HG03342 (cell line): ENCODE data around the gene TMC8.
"Not testable (repeated sequence)": the region's sequence is repeated elsewhere in the genome, so short reads cannot be mapped to it uniquely, and the experiment has no call there.

ENCODE experiments used
- ATAC-seq: cut with Tn5 transposase; IDR thresholded peaks from one replicate; pipeline ENCODE4 v1.9.1; 2021; ENCODE audit warnings: mild to moderate bottlenecking, moderate library complexity; ENCODE audit not compliant: unreplicated experiment

Gene TMC8, protein sequence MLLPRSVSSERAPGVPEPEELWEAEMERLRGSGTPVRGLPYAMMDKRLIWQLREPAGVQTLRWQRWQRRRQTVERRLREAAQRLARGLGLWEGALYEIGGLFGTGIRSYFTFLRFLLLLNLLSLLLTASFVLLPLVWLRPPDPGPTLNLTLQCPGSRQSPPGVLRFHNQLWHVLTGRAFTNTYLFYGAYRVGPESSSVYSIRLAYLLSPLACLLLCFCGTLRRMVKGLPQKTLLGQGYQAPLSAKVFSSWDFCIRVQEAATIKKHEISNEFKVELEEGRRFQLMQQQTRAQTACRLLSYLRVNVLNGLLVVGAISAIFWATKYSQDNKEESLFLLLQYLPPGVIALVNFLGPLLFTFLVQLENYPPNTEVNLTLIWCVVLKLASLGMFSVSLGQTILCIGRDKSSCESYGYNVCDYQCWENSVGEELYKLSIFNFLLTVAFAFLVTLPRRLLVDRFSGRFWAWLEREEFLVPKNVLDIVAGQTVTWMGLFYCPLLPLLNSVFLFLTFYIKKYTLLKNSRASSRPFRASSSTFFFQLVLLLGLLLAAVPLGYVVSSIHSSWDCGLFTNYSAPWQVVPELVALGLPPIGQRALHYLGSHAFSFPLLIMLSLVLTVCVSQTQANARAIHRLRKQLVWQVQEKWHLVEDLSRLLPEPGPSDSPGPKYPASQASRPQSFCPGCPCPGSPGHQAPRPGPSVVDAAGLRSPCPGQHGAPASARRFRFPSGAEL

DNA sequence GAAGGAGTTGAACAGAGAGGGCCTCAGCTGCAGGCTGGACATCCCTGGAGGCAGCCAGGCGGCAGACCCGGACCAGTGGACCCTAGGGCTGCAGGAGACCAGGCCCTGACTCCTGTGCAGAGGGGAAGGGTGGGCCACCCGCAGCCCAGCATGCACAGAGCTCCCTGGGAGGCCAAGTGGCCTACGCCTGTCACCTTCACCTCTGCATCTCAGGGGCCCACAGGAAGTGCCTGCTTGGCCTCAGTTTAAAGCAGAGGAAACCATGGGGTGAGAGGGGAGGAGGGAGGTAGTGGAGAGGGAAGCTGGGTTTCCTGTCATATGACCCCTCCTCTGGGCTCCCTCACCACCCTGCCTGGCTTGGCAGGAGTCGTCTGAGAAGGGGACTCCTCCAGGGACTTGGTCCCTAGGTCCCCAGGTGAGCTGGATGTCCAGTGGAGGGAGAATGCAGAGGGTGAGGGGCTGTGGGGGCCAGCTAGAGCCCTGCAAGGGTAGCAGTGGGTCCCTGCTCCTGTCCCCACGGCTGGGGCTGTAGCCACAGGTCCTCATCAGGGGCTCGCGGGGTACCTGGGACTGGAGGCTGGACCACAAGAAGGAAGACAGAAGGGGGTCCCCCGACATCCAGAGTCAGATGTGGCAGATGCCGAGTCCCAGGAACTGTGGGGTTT is at the start of gene TMC8:
TSS of gene TMC8 (plus strand) at position 335 of the 665 bp plus-strand sequence. CDS start 818 bp downstream, outside the sequence.
- ATAC-seq = no peak

DNA sequence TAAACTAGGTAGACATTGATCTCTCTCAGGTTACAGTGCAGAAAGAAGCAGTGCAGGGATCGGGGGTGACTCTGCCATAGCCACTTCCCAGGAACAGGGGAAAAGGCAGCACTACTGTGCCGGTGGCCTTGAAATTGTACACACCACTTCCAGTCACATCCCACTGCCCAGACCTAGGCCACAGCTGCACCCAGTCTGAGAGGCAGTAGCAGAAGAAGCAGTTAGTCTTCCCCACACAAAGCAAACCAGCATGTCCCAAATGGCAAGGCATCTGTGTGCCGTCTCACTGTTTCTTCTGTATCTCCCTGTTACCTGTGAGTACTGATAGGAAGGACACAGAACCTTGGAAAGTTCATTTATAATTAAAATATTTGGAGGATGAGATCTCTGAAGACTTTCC is 49.0 kb upstream of the TMC8 start:
- ATAC-seq = no peak

DNA sequence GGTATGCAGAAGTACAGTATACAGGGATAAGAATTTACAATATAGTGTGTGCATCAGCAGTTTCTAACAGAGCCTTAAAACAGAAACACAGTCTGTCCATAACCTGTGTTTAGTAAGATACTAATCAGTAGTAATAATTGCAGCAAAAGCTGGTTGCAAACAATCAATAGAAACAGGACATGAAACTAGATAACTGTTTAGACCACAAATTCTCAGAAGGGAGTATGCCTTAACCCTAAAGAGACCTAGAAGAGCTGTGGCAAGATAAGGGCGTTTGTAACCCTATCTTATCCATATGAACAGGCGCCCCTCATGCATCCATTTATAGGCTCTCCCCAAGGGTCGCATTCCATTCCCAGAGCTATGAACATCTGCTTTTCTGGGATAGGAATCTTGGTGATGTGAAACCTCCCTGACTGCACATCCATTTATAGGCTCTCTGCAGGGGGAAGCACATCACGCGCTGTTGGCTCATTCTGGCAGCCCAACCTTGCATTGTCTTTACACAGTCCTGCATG is 48.2 kb upstream of the TMC8 start:
- not testable (repeated sequence) for ATAC-seq

DNA sequence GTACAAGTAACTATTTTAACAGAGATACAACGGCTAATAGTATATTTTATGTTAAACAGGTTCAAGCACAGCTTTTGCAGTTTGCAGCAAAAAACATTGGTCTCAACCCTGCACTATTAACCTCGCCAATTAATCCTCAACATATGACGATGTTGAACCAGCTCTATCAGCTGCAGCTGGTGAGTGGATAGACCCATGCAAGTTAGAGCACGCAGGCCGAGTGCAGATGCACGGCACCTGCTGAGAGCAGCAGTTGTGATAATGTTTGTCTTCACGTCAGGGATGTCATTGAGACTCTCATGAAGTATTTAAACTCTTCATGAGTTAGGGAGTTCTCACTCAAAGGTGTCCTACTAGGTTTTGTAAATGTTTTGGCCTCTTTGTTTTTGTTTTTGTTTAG is 47.6 kb upstream of the TMC8 start:
- no peak for ATAC-seq

DNA sequence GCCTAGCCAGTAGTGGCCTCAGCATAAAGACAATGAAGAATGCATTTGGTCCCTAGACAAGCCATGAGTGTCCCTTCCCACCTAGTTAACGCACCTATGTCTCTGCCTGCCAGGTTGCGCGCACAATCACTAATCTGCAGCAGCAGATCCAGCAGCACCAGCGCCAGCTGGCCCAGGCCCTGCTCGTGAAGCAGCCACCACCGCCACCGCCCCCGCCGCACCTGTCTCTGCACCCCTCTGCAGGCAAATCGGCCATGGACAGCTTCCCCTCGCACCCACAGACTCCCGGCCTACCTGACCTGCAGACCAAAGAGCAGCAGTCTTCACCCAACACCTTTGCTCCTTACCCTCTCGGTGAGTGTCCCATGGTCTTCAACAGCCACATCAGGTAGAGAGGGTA is 43.8 kb upstream of the TMC8 start:
- no peak for ATAC-seq

DNA sequence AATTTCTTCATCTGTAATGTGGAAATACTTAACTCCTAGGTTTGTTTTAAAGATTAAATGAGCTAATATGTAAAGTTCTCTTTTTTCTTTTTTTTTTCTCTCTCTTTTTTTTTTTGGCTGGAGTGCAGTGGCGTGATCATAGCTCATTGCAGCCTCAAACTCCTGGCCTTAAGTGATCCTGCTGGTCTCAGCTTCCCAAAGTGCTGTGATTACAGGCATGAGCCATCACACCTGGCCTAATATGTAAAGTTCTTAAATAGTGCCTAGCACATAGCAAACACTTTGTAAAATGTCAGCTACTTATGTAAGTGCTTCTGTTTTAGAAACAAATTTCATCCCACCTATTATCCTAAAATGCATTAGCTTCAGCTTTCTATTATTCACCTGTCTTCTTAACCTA is 42.0 kb upstream of the TMC8 start:
- ATAC-seq = no peak

DNA sequence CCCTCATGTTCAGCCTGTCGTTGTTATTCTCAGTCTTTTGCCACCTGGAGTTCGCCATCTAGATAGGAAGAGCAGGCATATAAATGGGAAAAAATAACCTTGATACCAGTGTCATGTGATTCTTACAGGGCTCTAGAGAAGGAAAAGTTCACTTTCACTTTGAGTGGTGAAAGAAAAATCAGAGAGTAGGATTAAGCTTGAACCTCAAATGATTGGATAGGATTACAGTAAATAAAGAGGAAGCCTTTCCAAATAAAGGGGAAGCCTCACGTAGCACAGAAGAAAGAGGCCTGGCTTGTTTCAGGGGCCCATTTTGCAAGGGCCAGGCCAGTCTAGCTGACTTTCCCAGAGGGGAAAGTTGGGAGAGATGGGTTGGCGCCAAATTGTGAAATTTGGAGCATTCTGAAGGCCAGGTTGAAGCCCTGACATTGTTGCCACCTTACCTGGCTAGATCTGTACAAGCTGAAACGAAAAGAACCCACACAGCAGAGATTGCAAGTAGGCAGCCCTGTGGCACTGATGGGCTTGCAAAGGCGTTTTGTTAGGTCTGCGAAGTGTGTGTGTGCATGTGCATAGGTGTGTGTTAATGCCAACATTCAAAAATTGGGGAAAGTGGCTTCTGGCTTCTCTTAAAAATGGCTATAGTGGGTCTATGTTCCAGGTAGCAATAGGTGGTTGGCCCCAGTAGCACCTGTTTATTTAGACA is 40.8 kb upstream of the TMC8 start:
- ATAC-seq = no peak

DNA sequence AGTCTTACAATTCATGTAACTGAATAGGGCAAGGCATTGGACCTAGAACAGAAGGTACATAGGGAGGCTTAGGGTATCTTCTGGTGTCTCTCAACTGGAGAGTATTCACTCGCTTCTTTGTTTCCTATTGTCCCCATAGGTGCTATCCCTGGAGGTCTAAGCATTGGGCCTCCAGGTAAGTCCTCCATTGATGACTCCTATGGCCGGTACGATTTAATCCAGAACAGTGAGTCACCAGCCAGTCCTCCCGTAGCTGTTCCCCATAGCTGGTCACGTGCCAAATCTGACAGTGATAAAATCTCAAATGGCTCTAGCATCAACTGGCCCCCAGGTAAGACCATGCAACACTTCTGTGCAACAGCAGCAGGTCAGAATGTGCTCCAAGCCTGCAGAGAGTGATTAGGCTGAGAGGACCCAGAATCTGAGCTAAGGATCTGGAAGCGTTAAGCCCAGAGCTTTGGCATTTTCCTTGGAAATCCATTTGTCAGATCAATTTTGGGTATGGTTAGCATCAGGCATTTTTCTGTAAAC is 37.7 kb upstream of the TMC8 start:
- no peak for ATAC-seq

DNA sequence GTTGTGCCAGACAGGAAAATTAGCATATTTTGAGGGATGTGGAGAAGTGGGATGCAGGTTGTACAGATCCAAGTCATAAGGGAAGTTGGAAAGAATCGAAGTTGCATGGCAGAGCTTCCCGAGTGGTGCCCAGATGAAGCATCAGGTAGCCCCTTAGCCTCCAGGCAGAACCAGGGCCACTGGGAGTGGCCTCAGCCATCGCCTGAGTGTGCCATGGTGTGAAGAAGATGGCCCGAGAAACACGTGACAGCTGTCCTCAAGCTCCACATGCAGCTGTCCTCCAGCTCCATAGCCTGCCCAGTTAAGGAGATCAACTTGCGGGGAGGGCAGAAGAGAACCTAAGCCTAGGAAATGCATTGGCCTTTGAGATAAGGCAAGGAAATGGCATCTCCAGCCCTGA is 35.5 kb upstream of the TMC8 start:
- ATAC-seq = no peak

DNA sequence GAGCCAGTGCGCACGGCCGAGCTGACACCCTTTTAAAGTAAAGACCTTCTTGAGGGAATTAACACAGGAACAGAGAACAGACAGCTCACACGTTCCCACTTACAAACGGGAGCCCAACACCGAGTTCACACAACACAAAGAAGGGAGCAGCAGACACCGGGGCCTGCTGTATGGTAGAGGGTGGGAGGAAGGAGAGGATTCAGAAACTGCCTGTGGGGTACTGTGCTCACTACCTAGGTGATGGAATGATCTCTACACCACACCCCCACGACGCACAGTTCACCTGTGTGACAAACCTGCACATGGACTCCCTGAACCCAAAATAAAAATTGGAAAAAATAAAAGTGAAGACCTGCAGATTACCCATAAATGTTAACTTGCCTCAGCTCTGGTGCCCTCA is 34.5 kb upstream of the TMC8 start:
- ATAC-seq = no peak

DNA sequence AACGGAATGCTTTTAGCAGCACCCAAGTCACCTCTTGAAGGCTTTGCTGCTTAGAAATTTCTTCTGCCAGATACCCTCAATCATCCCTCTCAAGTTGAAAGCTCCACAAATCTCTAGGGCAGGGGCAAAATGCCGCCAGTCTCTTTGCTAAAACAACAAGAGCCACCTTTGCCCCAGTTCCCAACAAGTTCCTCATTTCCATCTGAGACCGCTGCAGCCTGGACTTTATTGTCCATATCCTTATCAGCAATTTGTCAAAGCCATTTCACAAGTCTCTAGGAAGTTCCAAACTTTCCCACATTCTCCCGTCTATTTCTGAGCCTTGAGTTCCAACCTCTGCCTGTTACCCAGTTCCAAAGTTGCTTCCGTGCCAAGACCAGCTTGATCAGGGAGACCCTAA is 29.5 kb upstream of the TMC8 start:
- ATAC-seq = no peak

DNA sequence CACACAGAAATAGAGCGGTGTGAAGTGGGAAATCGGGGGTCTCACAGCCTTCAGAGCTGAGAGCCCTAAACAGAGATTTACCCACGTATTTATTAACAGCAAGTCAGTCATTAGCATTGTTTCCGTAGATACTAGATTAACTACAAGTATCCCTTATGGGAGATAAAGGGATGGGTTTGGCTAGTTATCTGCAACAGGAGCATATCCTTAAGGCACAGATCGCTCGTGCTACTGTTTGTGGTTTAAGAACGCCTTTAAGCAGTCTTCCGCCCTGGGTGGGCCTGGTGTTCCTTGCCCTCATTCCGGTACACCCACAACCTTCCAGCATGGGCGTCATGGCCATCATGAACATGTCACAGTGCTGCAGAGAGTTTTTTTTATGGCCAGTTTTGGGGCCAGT is 29.0 kb upstream of the TMC8 start:
- no peak for ATAC-seq

DNA sequence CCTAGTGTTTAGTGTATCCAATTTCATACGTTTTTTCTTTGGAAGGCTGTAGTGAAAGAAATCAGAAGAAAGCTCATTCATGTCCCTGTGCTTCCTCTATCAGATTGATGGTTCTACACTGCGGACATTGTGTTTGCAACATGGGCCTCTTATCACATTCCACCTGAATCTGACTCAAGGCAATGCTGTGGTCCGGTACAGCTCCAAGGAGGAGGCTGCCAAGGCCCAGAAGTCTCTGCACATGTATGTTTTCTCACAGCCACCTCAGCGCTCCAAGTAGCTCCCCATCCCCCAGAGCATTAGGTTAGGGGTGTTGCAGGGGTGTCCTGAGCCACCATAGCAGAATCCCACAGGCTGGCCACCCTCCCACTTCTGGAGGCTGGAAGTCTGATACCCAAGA is 27.3 kb upstream of the TMC8 start:
- no peak for ATAC-seq

DNA sequence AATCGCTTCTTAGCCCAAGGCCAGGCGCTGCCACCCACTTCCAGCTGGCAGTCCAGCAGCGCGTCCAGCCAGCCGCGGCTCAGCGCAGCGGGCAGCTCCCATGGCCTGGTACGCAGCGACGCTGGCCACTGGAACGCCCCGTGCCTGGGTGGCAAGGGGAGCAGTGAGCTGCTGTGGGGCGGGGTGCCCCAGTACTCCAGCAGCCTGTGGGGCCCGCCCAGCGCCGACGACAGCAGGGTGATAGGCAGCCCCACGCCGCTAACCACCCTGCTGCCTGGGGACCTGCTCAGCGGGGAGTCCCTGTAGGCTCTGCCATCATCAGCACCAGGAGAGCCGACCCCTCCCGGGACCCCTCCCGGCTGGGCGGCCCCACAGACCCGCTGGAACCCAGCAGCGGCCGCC is 26.0 kb upstream of the TMC8 start:
- ATAC-seq = no peak

DNA sequence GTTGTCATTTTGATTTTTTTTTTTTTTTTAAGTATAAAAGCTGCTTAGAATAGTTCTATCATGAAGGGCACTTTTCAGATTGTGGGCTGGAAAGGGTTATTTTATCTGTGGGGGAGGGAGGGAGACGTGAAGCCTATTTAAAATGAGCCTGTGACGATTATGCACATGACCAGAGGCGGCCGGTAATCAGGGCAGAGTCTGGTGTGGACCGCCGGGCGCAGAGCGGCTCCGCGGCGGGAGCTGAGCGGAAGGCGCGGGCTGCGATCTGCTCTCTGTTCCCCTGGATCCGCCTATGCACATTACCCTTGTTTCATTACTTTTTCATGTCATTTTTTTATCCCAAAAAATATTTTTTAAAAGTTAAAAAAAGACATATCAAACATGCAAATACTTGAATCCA is 25.5 kb upstream of the TMC8 start:
- no peak for ATAC-seq

DNA sequence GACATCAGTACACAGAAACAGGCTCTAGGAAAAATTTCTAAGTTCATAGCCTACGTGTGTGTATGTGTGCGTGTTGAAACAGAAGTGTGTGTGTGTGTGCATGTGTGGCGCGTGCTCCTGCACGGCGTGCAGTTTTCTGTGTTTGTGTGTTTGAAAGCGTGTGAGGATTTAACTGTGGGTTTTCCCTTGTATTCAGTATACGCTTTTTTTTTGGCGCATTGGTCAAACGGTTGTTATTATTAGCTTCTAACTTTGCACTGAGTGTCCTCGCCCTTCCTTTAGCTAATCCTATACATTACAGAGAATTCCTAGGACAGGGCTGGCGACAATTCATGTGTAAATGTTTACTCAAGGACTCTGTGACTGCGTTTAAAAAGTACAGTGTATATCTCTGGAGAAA is 25.0 kb upstream of the TMC8 start:
- no peak for ATAC-seq

DNA sequence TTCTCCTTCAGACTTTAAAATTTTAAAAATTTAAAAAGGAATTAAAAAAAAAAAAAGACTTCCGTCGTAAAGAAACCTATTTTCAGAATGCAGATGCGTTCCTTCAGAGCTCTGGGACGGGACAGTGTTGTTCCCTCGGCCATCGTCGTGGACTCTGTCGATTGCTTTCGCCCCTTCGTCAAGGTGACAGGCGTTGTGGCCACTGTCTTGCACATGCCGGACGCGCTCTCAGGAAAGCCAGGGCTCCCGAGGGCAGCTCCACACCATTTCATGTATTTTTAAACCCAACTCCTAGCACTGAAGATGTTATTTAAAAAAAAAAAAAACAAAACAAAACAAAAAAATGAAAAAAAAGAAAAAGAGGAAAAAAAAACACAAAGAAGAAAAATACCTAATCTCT is 24.4 kb upstream of the TMC8 start:
- no peak for ATAC-seq

DNA sequence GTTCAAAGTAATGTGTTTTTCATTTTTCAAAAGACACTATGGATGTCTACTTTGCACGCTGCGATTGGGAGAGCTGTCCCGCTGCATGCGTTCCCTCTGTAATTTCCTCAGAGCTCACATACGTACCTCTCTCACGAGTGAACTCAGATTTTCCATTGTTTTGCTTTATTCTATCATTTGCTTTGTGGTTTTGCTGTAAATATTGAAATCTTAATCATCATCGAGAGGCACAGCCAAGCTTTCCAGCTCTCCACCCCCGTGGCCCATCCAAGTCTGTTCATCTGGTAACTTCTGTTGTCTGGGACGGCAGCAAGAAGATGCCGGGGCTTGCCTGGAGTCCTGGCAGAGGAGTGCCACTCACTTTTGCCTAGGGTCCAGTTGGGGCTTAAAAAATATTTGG is 23.1 kb upstream of the TMC8 start:
- ATAC-seq = no peak

DNA sequence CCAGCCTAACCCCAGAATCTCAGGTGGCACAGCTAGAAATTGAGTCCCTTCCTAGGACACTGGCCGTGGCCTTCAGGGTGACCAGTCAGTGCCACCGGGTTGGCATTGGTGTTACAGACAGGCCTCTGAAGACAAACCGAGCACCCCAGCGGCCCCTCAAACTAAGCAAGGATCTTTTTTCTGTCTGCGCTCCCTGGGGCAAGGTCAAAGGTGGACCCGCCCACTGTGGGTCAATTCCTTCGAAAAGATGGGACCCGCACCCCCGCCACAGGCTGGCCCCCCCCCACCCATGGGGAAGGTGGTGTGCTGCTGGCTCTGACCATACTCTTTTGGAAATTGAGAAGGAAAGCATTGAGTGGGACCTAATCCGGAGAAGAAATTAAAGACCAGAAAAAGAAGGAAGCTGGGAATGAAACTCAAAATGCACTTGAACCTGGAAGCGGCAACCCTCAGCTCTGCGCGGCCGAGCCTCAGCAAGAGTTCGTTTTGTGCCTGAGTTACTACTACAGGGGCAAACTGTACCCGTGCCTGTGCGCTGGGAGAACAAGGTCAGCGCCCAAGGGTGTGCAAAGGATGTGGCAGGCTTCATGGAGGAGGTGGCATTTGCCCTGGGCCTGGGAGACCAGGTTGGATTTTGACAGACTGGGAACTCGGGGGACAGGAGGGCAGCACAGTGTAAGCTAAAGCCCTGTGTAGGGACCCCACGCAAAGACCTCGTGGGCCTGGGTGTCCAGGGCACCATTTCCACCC is 22.4 kb upstream of the TMC8 start:
- no peak for ATAC-seq
